Measurements from ENCODE around the gene TRPM1.

TRPM1 gene

GRCh38 chr15:31023841-31024240, 77.7 kb downstream of the TRPM1 start:
- H3K9me3 ChIP-seq (replicated peaks; ENCODE audit: insufficient read depth, low read length): no peaks in the 10 kb centered on the region
- H3K27me3 ChIP-seq (replicated peaks; ENCODE audit: insufficient read depth, low read length): no peaks in the 10 kb centered on the region
- H2AFZ ChIP-seq (ENCODE audit: low read length): no peak overlapping the region
- H3K79me2 ChIP-seq (ENCODE audit: low read length): no peaks in the 10 kb centered on the region
- no peak overlapping the region for H3K27ac ChIP-seq (ENCODE audit: low read length)
- H3K4me1 ChIP-seq (ENCODE audit: low read length): no peaks in the 10 kb centered on the region
- H3K36me3 ChIP-seq (replicated peaks; ENCODE audit: insufficient read depth, low read length): no peaks in the 10 kb centered on the region
- H3K9me2 ChIP-seq (replicated peaks; ENCODE audit: insufficient read depth, low read length): no peaks in the 10 kb centered on the region
- H4K20me1 ChIP-seq (ENCODE audit: insufficient read depth, low read length): no peaks in the 10 kb centered on the region
- H3K4me2 ChIP-seq (ENCODE audit: low read depth, low read length): no peak overlapping the region
- H3K4me3 ChIP-seq (ENCODE audit: low read length): no peak overlapping the region
- no peak for DNase-seq
- H3F3A ChIP-seq (ENCODE audit: insufficient read depth, low read length): no peaks in the 10 kb centered on the region
- no peak overlapping the region for H3K9ac ChIP-seq (ENCODE audit: low read length)
- TF ChIP-seq EZH2 (optimal IDR thresholded peaks at IDR 0.05; ENCODE audit: low read depth, low read length) (no peak), CTCF (IDR thresholded peaks at IDR 0.05; ENCODE audit: low read length) (no peak)

- Histone ChIP-seq H2AFZ (ENCODE audit: low read length) (no peak overlapping the region), H4K20me1 (ENCODE audit: insufficient read depth, low read length) (no peaks in the 10 kb centered on the region)
- TF ChIP-seq CTCF (IDR thresholded peaks at IDR 0.05; ENCODE audit: low read length) (no peak), EZH2phosphoT487 (IDR thresholded peaks at IDR 0.05; ENCODE audit: low read length) (no peak), EZH2 (optimal IDR thresholded peaks at IDR 0.05; ENCODE audit: low read depth, low read length) (no peak)
These were observed 80.4 kb downstream of the TRPM1 start for GRCh38 chr15:31021067-31021665.

GRCh38 chr15:31020542-31020941, 81.0 kb downstream of the TRPM1 start:
- Histone ChIP-seq H3K4me2 (ENCODE audit: low read depth, low read length) (no peak overlapping the region), H3K9me3 (replicated peaks; ENCODE audit: insufficient read depth, low read length) (no peaks in the 10 kb centered on the region), H3F3A (ENCODE audit: insufficient read depth, low read length) (no peaks in the 10 kb centered on the region), H3K4me1 (ENCODE audit: low read length) (0 out of 2 replicates have a peak, but pooled peaks cover 5% of the 10 kb centered on the region), H3K79me2 (ENCODE audit: low read length) (no peaks in the 10 kb centered on the region), H2AFZ (ENCODE audit: low read length) (no peak overlapping the region), H3K27ac (ENCODE audit: low read length) (no peak overlapping the region), H3K36me3 (replicated peaks; ENCODE audit: insufficient read depth, low read length) (no peaks in the 10 kb centered on the region), H3K4me3 (ENCODE audit: low read length) (no peak overlapping the region), H3K27me3 (replicated peaks; ENCODE audit: insufficient read depth, low read length) (no peaks in the 10 kb centered on the region), H3K9ac (ENCODE audit: low read length) (no peak overlapping the region), H3K9me2 (replicated peaks; ENCODE audit: insufficient read depth, low read length) (no peaks in the 10 kb centered on the region), H4K20me1 (ENCODE audit: insufficient read depth, low read length) (no peaks in the 10 kb centered on the region)
- DNase-seq: no peak
- TF ChIP-seq EZH2 (optimal IDR thresholded peaks at IDR 0.05; ENCODE audit: low read depth, low read length) (no peak), CTCF (IDR thresholded peaks at IDR 0.05; ENCODE audit: low read length) (no peak), EZH2phosphoT487 (IDR thresholded peaks at IDR 0.05; ENCODE audit: low read length) (no peak)

More at GRCh38 chr15:31021067-31021665, 80.4 kb downstream of the TRPM1 start:
- no peak for DNase-seq
- Histone ChIP-seq H3F3A (ENCODE audit: insufficient read depth, low read length) (no peaks in the 10 kb centered on the region), H3K36me3 (replicated peaks; ENCODE audit: insufficient read depth, low read length) (no peaks in the 10 kb centered on the region), H3K4me1 (ENCODE audit: low read length) (0 out of 2 replicates have a peak, but pooled peaks cover 5% of the 10 kb centered on the region), H3K4me2 (ENCODE audit: low read depth, low read length) (no peak overlapping the region), H3K27ac (ENCODE audit: low read length) (no peak overlapping the region), H3K27me3 (replicated peaks; ENCODE audit: insufficient read depth, low read length) (no peaks in the 10 kb centered on the region), H3K9me2 (replicated peaks; ENCODE audit: insufficient read depth, low read length) (no peaks in the 10 kb centered on the region), H3K9me3 (replicated peaks; ENCODE audit: insufficient read depth, low read length) (no peaks in the 10 kb centered on the region), H3K4me3 (ENCODE audit: low read length) (no peak overlapping the region), H3K79me2 (ENCODE audit: low read length) (no peaks in the 10 kb centered on the region), H3K9ac (ENCODE audit: low read length) (no peak overlapping the region)
